Endothelial cell of umbilical vein (primary cell): Measurements from ENCODE around the gene SNIP1. TPM values are rescaled to one million over a fixed set of nuclear protein-coding genes. Genes with fewer than 3 reads are reported as not detected.

Experiments
- BruUV-seq: library from RNA; stranded (reverse); fragments of 400-500 nt; replicated peaks from 2 replicates; lab custom pipeline; 2021; lab: Mats Ljungman, UMichigan
- CTCF ChIA-PET: fragments of 300-600, 350-600 bp; sonication (Branson Sonifier 250); formaldehyde crosslinking; loops from one replicate; lab custom pipeline; 2021; ENCODE audit warnings: antibody characterized with exemption, inconsistent platforms; lab: Charles Lee
- POLR2A ChIA-PET: fragments of 300-600, 350-600 bp; sonication (Branson Sonifier 250); formaldehyde crosslinking; loops from one replicate; lab custom pipeline; 2021; ENCODE audit warnings: antibody characterized with exemption, inconsistent platforms; lab: Charles Lee
- DNase-seq: peaks from one replicate; pipeline ENCODE4 v3.0.0-alpha.2; 2011; ENCODE audit warnings: low read depth, low spot score
- FAIRE-seq: peaks from 2 replicates; lab custom pipeline; 2011; peaks lifted over from hg19 to GRCh38; lab: Jason Lieb, UNC
- H2AFZ ChIP-seq: 2 replicates; pipeline ENCODE4 v1.6.0; 2012; ENCODE audit warnings: low read depth, low read length, control low read depth, inconsistent platforms
- H3K27ac ChIP-seq: 2 replicates; pipeline ENCODE4 v1.5.1; 2011; ENCODE audit warnings: low read depth, mild to moderate bottlenecking, control low read depth, low read length, moderate library complexity; ENCODE audit not compliant: insufficient read depth
- H3K27me3 ChIP-seq, 2 experiments: 2 replicates each; pipeline versions ENCODE4 v1.6.0 to v1.6.1; 2011; ENCODE audit warnings: low read length in 2 of 2, mixed read lengths in 1 of 2; ENCODE audit not compliant: control insufficient read depth in 2 of 2, insufficient read depth in 2 of 2
- H3K36me3 ChIP-seq, 2 experiments: 2 replicates in 1 of 2; 3 replicates in 1 of 2; pipeline ENCODE4 v1.5.1; 2011; ENCODE audit warnings: low read length in 2 of 2, mild to moderate bottlenecking in 1 of 2, moderate library complexity in 1 of 2; ENCODE audit not compliant: control insufficient read depth in 2 of 2, insufficient read depth in 2 of 2; ENCODE audit errors: extremely low read depth in 1 of 2
- H3K4me1 ChIP-seq: 3 replicates; pipeline ENCODE4 v1.5.1; 2011; ENCODE audit warnings: mild to moderate bottlenecking, low read length; ENCODE audit not compliant: control insufficient read depth, insufficient read depth; ENCODE audit errors: extremely low read depth
- H3K4me2 ChIP-seq: 2 replicates; pipeline ENCODE4 v1.6.1; 2011; ENCODE audit warnings: low read length, control low read depth, mixed read lengths; ENCODE audit not compliant: insufficient read depth
- H3K4me3 ChIP-seq, 3 experiments: fragments of 200-600 bp in 1 of 3; sonication (generic), shearing (Covaris generic) in 1 of 3; replicated peaks in 1 of 3; 2 replicates each; pipeline ENCODE4 v1.5.1; 2011 to 2016; ENCODE audit warnings: control low read depth in 3 of 3, low read length in 3 of 3, mild to moderate bottlenecking in 2 of 3, inconsistent platforms in 1 of 3, low read depth in 1 of 3, moderate library complexity in 1 of 3; ENCODE audit not compliant: insufficient read depth in 1 of 3
- H3K79me2 ChIP-seq: 2 replicates; pipeline ENCODE4 v1.6.0; 2012; ENCODE audit warnings: low read length, inconsistent platforms; ENCODE audit not compliant: control insufficient read depth, insufficient read depth
- H3K9ac ChIP-seq: replicated peaks from 2 replicates; pipeline ENCODE3; 2011; ENCODE audit warnings: low read length, control low read depth; ENCODE audit not compliant: insufficient read depth; ENCODE audit errors: extremely low read depth
- H3K9me1 ChIP-seq: replicated peaks from 3 replicates; pipeline ENCODE4 v1.6.0; 2011; ENCODE audit warnings: mild to moderate bottlenecking, low read length; ENCODE audit not compliant: control insufficient read depth, insufficient read depth; ENCODE audit errors: extremely low read depth
- H3K9me3 ChIP-seq: replicated peaks from 2 replicates; pipeline ENCODE4 v1.5.1; 2012; ENCODE audit warnings: low read length, inconsistent platforms; ENCODE audit not compliant: control insufficient read depth, insufficient read depth
- H4K20me1 ChIP-seq: replicated peaks from 2 replicates; pipeline ENCODE3; 2011; ENCODE audit warnings: mild to moderate bottlenecking, low read length; ENCODE audit not compliant: control insufficient read depth, insufficient read depth; ENCODE audit errors: extremely low read depth
- CTCF ChIP-seq, 2 donors: IDR thresholded peaks; 1 replicate in 1 of 2; 2 replicates in 1 of 2; pipeline ENCODE4 v1.5.1; 2011; ENCODE audit warnings: low read length in 2 of 2, mild to moderate bottlenecking in 2 of 2, moderate library complexity in 2 of 2, control low read depth in 1 of 2, inconsistent platforms in 1 of 2, low read depth in 1 of 2; ENCODE audit not compliant: insufficient read depth in 1 of 2; ENCODE audit errors: extremely low read depth in 1 of 2
- EZH2 ChIP-seq: IDR thresholded peaks from 2 replicates; pipeline ENCODE4 v1.6.1; 2012; ENCODE audit warnings: borderline replicate concordance, low read depth, mild to moderate bottlenecking, moderate library complexity, low read length, inconsistent platforms; ENCODE audit not compliant: severe bottlenecking
- FOS ChIP-seq: IDR thresholded peaks from 2 replicates; pipeline ENCODE4 v1.6.1; 2011; ENCODE audit warnings: mild to moderate bottlenecking, low read length, moderate library complexity, borderline replicate concordance; ENCODE audit not compliant: insufficient read depth
- GATA2 ChIP-seq: IDR thresholded peaks from 2 replicates; pipeline ENCODE4 v1.7.0; 2011; ENCODE audit warnings: low read depth, mild to moderate bottlenecking, moderate library complexity, mixed read lengths, low read length; ENCODE audit not compliant: insufficient read length, insufficient read depth
- JUN ChIP-seq: IDR thresholded peaks from 2 replicates; pipeline ENCODE4 v1.6.1; 2011; ENCODE audit warnings: borderline replicate concordance, low read depth; ENCODE audit not compliant: insufficient read length, insufficient read depth
- MAX ChIP-seq: IDR thresholded peaks from 2 replicates; pipeline ENCODE4 v1.6.1; 2011; ENCODE audit not compliant: insufficient read depth, insufficient read length
- MYC ChIP-seq: IDR thresholded peaks from one replicate; pipeline ENCODE4 v1.6.1; 2011; ENCODE audit warnings: mild to moderate bottlenecking, low read depth, low read length
- POLR2A ChIP-seq: IDR thresholded peaks from 2 replicates; pipeline ENCODE4 v1.6.1; 2012; ENCODE audit warnings: low read depth, mild to moderate bottlenecking, control low read depth, low read length
- POLR2AphosphoS5 ChIP-seq: IDR thresholded peaks from 2 replicates; pipeline ENCODE4 v1.6.1; 2012; ENCODE audit warnings: low read depth, mild to moderate bottlenecking, control low read depth, low read length, moderate library complexity; ENCODE audit not compliant: insufficient read depth
- dilution Hi-C: fragments of 300-500 bp; cut with MboI; formaldehyde crosslinking; loops from one replicate; pipeline ENCODE4 v1.15.0; 2019; ENCODE audit warnings: low sequenced_read_pairs; ENCODE audit not compliant: extremely low pct_ligation_motif_present
- intact Hi-C: fragments of 100-400 bp; cut with micrococcal nuclease; formaldehyde crosslinking; loops from one replicate; pipeline ENCODE4 v1.10.0; 2022
- polyA plus RNA-seq, 4 experiments: library from polyadenylated mRNA; depleted of rRNA in 3 of 4; stranded (reverse) in 3 of 4; unstranded in 1 of 4; fragments of >200 nt; gene quantifications; 2 replicates each; pipeline versions ENCODE4 v1.2.1 to v1.2.3, GENCODE V29; 2011 to 2012; ENCODE audit warnings: missing spikeins in 1 of 4
- total RNA-seq: library from RNA; stranded (reverse); gene quantifications from 2 replicates; pipeline ENCODE4 v1.2.3, GENCODE V29; 2021

Gene SNIP1
- total and polyA plus RNA-seq, 2 donors (not counting 3 experiments of a cell fraction or from before 2014, with no cell fraction given), result 3.7 to 18.4 TPM

- no peaks in the 10 kb centered on the region for H4K20me1 ChIP-seq
- H3K79me2 ChIP-seq, result peaks cover 18% of the 10 kb centered on the region
- no peaks in the 10 kb centered on the region for H3K9me3 ChIP-seq
- H3K27me3 ChIP-seq, result no peaks in the 10 kb centered on the region
- dilution Hi-C loops, result no loop called here
- H3K36me3 ChIP-seq, result peaks cover 12 to 13% of the 10 kb centered on the region in 2 experiments
- H3K9me1 ChIP-seq, result no peaks in the 10 kb centered on the region
- no peak overlapping the region for H2AFZ ChIP-seq
- no peak overlapping the region for H3K4me3 ChIP-seq
- BruUV-seq, result no TSS peak
- H3K27ac ChIP-seq, result no peak overlapping the region
- no peak for TF ChIP-seq POLR2AphosphoS5
- TF ChIP-seq FOS, result no peak
- TF ChIP-seq POLR2A, result no peak
- no peak for TF ChIP-seq EZH2
- TF ChIP-seq GATA2, result no peak
- intact Hi-C loops, result no loop called here
- no peak overlapping the region for H3K4me2 ChIP-seq
- POLR2A ChIA-PET, result no interaction called here
- no peak overlapping the region for H3K9ac ChIP-seq
- no peak for DNase-seq
- CTCF ChIA-PET, result interaction anchor here (0.8 to 2.4 kb wide), 5 partner anchors 9 to 98 kb away, joined by 3 to 12 read pairs (median 4); no protein-coding TSS in a partner anchor
- FAIRE-seq, result no peak
- H3K4me1 ChIP-seq, result peaks cover 9% of the 10 kb centered on the region
Observed at GRCh38 chr1:37509181-37509580, 44.9 kb downstream of the SNIP1 start.

- Histone ChIP-seq H3K79me2 (peaks cover 3% of the 10 kb centered on the region), H3K27me3 (no peaks in the 10 kb centered on the region), H3K4me3 (no peak overlapping the region), H3K4me1 (no peaks in the 10 kb centered on the region), H3K9ac (no peak overlapping the region), H4K20me1 (no peaks in the 10 kb centered on the region), H3K9me1 (no peaks in the 10 kb centered on the region), H3K4me2 (no peak overlapping the region), H2AFZ (no peak overlapping the region), H3K36me3 (peaks cover 11 to 13% of the 10 kb centered on the region in 2 experiments), H3K27ac (no peak overlapping the region), H3K9me3 (no peaks in the 10 kb centered on the region)
- POLR2A ChIA-PET, result no interaction called here
- no peak for DNase-seq
- intact Hi-C loops, result no loop called here
- CTCF ChIA-PET, result interaction anchor here (2.7 kb wide), 1 partner anchor 20 kb away, joined by 10 read pairs; no protein-coding TSS in a partner anchor
- FAIRE-seq, result no peak
- no TSS peak for BruUV-seq
- no peak for TF ChIP-seq FOS
- TF ChIP-seq GATA2, result no peak
- no peak for TF ChIP-seq MYC
- TF ChIP-seq EZH2, result no peak
- no peak for TF ChIP-seq POLR2AphosphoS5
- TF ChIP-seq JUN, result no peak
- TF ChIP-seq CTCF (IDR thresholded peaks at IDR 0.05; ENCODE audit: extremely low read depth in 1 of 2, insufficient read depth in 1 of 2, low read depth in 1 of 2, low read length in 2 of 2), result no peak
- no peak for TF ChIP-seq POLR2A
- TF ChIP-seq MAX, result no peak
- dilution Hi-C loops, result no loop called here
Observed at GRCh38 chr1:37506740-37507139, 47.4 kb downstream of the SNIP1 start.
